ENCODE data around the gene NPAS3.

DNA sequence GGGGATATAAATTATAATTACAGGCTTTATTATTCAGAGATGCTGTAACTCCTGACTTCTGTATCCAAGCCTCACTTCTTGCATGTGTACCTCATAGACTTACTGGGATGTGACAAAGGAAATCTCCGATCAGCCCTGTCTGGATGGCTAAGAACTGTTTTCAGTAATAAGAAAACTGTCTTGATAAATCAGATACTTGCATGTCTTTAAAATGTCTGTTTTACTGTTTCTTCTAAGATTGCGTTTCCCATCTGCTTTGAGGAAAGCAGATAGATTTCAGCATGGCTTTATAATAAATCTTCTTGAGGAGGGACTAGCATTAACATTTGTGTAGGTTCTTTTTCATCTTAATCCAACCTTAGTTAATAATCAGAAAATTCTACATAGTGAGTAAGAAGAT lies 616.3 kb downstream of the NPAS3 start:
- TF ChIP-seq, protein P1, sequence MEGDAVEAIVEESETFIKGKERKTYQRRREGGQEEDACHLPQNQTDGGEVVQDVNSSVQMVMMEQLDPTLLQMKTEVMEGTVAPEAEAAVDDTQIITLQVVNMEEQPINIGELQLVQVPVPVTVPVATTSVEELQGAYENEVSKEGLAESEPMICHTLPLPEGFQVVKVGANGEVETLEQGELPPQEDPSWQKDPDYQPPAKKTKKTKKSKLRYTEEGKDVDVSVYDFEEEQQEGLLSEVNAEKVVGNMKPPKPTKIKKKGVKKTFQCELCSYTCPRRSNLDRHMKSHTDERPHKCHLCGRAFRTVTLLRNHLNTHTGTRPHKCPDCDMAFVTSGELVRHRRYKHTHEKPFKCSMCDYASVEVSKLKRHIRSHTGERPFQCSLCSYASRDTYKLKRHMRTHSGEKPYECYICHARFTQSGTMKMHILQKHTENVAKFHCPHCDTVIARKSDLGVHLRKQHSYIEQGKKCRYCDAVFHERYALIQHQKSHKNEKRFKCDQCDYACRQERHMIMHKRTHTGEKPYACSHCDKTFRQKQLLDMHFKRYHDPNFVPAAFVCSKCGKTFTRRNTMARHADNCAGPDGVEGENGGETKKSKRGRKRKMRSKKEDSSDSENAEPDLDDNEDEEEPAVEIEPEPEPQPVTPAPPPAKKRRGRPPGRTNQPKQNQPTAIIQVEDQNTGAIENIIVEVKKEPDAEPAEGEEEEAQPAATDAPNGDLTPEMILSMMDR (IDR thresholded peaks at IDR 0.05; ENCODE audit: low read length) = no peak
- TF ChIP-seq EZH2 (optimal IDR thresholded peaks at IDR 0.05; ENCODE audit: low read depth, low read length) = no peak
- no peak for TF ChIP-seq EZH2phosphoT487 (IDR thresholded peaks at IDR 0.05; ENCODE audit: low read length)
